Heart left ventricle (tissue), 13 donors: ENCODE data around the gene NPHP4.

Experiments
- CTCF ChIP-seq, 12 donors: fragments of 200-600 bp; sonication (generic) in 4 of 12; IDR thresholded peaks; one replicate each; pipeline versions ENCODE4 v1.5.0 to v1.8.0; 2018 to 2022; ENCODE audit warnings: antibody characterized with exemption in 12 of 12, mild to moderate bottlenecking in 5 of 12
- POLR2A ChIP-seq, 2 donors: fragments of 450-650 bp; IDR thresholded peaks; one replicate each; pipeline ENCODE4 v1.6.1; 2017; ENCODE audit warnings: antibody characterized with exemption in 2 of 2, mild to moderate bottlenecking in 2 of 2, moderate library complexity in 2 of 2
- donor health status: ischemic (EF 13 %, LVEDD 7.1; RV severe dilation, severe dysfunction).
- donor health status: DM: no; HTN: yes; CAD: no.
- donor health status: DM: no; HTN: no; CAD: no.
- donor health status: ischemic (EF 25% LVEDD 6.9; RV normal size, moderate dysfunction).
- donor health status: ischemic (EF 25% LVEDD 5.7; RV mildly dilated, moderate dysfunction).
- donor health status: ischemic (EF 35%, LVEDD 5.7; RV mildly dilated, moderate dysfunction).
- donor health status: nonischemic (EF 11% LVEDD 7.7; RV severe dilation, severe dysfunction).
- donor health status: DM: yes; HTN: yes; CAD: no.
- donor health status: PGD.
- donor health status: ischemic (EF 29% LVEDD 5.4; RV normal size, mild dysfunction).
- donor health status: nonischemic (EF 23%, LVEDD 6.1; RV moderate dilation, normal function).

GRCh38 chr1:5916572-5917280 is 75.5 kb downstream of the NPHP4 start:
- TF ChIP-seq CTCF (IDR thresholded peaks at IDR 0.05), result no peak
- no peak for TF ChIP-seq POLR2A (IDR thresholded peaks at IDR 0.05)
